NCI-H82 treated with DMSO at 0.1 percent for 48 hours (cell line): ENCODE results near the gene NRTN.

Experiments used
- DNase-seq: peaks from one replicate; lab custom pipeline; 2025; ENCODE audit not compliant: unreplicated experiment; lab: John Stamatoyannopoulos, UW

Gene NRTN

GRCh38 chr19:5811117-5811516 lies 6.2 kb downstream of the NRTN start:
- no peak for DNase-seq

- DNase-seq: no peak
Observed at GRCh38 chr19:5814123-5814851, 9.4 kb downstream of the NRTN start.

GRCh38 chr19:5814852-5815246 lies 10.0 kb downstream of the NRTN start:
- DNase-seq: no peak

GRCh38 chr19:5817218-5817617 lies 12.4 kb downstream of the NRTN start:
- no peak for DNase-seq

- DNase-seq: no peak
Observed at GRCh38 chr19:5818594-5818993, 13.7 kb downstream of the NRTN start.

- DNase-seq: no peak
Observed at GRCh38 chr19:5820785-5821184, 15.9 kb downstream of the NRTN start.

- no peak for DNase-seq
Observed at GRCh38 chr19:5821521-5822180, 16.8 kb downstream of the NRTN start.

- no peak for DNase-seq
Observed at GRCh38 chr19:5822181-5822844, 17.4 kb downstream of the NRTN start.

- no peak for DNase-seq
Observed at GRCh38 chr19:5823579-5824281, 18.9 kb downstream of the NRTN start.

- DNase-seq: peak; percentile 67
Observed at GRCh38 chr19:5824751-5825150, 19.9 kb downstream of the NRTN start.

- no peak for DNase-seq
Observed at GRCh38 chr19:5825178-5825577, 20.3 kb downstream of the NRTN start.

GRCh38 chr19:5826531-5827341 lies 21.9 kb downstream of the NRTN start:
- peak; percentile 48 for DNase-seq

- no peak for DNase-seq
Observed at GRCh38 chr19:5827342-5827890, 22.5 kb downstream of the NRTN start.

GRCh38 chr19:5827891-5828660 lies 23.2 kb downstream of the NRTN start:
- peak; percentile 90 for DNase-seq

- DNase-seq: no peak
Observed at GRCh38 chr19:5828661-5829566, 24.0 kb downstream of the NRTN start.

- DNase-seq: no peak
Observed at GRCh38 chr19:5829567-5830310, 24.9 kb downstream of the NRTN start.

- no peak for DNase-seq
Observed at GRCh38 chr19:5831159-5831558, 26.3 kb downstream of the NRTN start.

- DNase-seq: no peak
Observed at GRCh38 chr19:5832061-5832460, 27.2 kb downstream of the NRTN start.
